A673 (cell line): ENCODE measurements around the gene CNNM2.

ENCODE experiments used
- CTCF ChIP-seq: fragments of 300-800, 200-600 bp; sonication (generic); conservative IDR thresholded peaks from 2 replicates; pipeline ENCODE4 v1.5.1; 2017; ENCODE audit warnings: low read depth, mild to moderate bottlenecking, antibody characterized with exemption, low read length, moderate library complexity, mixed read lengths
- EZH2 ChIP-seq: fragments of 200-600 bp; sonication (generic); IDR thresholded peaks from 2 replicates; pipeline ENCODE4 v1.6.1; 2017; ENCODE audit warnings: borderline replicate concordance, low read depth, mild to moderate bottlenecking, mixed read lengths, antibody characterized with exemption, low read length; ENCODE audit not compliant: poor library complexity, severe bottlenecking

GRCh38 chr10:103045961-103046360, 127.9 kb downstream of the CNNM2 start:
- TF ChIP-seq CTCF: no peak
- TF ChIP-seq EZH2: no peak
